GM19328 (cell line): ENCODE data around the gene C2CD2L.
A peak's percentile ranks its signal among the peaks of the same experiment; 100 is the strongest.
"Not testable (repeated sequence)": the region's sequence is repeated elsewhere in the genome, so short reads cannot be mapped to it uniquely, and the experiment has no call there.

ENCODE experiments used
- ATAC-seq: cut with Tn5 transposase; IDR thresholded peaks from one replicate; pipeline ENCODE4 v1.9.1; 2021; ENCODE audit warnings: mild to moderate bottlenecking, moderate library complexity; ENCODE audit not compliant: unreplicated experiment

Gene C2CD2L

GRCh38 chr11:119113716-119114115 lies 6.6 kb downstream of the C2CD2L start:
- no peak for ATAC-seq

DNA sequence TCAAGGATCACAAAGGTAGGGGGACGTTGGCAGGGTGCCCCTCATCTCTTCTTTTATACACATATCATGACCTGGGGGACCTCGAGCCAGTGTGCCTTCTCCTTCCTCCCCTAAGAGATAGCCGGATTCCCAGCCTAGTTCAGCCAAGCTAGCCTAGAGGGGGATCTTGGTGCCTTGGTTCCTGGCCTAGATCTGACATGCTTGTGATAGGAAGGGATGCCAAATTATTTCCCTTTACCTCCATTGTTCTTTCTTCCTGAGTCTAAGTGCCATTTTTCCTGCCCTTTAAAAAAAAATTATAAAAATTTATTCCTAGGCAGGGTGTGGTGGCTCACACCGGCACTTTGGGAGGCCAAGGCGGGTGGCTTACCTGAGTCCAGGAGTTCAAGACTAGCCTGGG lies 7.2 kb downstream of the C2CD2L start:
- ATAC-seq = no peak

- no peak for ATAC-seq
Observed at GRCh38 chr11:119115484-119116234, 8.5 kb downstream of the C2CD2L start.

GRCh38 chr11:119116235-119116594 lies 9.1 kb downstream of the C2CD2L start:
- ATAC-seq = no peak

DNA sequence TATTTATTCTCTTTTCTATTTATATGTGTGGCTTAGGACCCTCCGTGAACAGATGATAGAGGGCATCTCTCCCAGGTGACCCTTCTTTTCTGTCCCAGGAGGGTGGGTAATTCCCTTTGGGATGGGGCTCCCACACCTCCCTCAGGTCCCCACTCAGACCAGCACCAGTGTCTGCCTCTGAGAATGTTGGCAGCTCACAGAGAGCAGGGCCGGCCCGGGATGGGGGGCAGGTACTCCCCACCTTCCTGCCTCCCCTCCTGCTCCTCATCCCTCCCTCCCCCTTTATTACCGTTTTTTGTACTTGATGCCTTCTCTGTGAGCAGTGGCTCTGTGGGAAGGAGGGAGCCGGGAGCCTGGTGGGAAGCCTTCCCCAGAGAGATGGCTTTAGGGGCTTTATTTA lies 9.5 kb downstream of the C2CD2L start:
- ATAC-seq = no peak

- no peak for ATAC-seq
Observed at GRCh38 chr11:119117004-119117706, 10.0 kb downstream of the C2CD2L start.

DNA sequence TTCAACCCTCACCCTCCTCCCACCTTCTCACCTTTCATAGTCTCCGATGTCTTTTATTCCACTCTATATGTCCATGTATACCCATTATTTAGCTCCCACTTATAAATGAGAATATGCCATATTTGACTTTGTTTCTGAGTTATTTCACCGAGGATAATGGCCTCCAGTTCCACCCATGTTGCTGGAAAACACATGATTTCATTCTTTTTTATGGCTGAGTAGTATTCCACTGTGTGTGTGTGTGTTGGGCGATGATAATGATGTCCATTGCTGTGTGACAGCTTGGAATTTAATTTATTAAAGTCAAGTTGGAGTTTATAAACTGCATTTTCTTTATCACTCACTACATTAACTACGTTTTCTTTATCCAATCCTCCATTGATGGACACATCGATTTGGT lies 11.1 kb downstream of the C2CD2L start:
- no peak for ATAC-seq

- ATAC-seq = no peak
Observed at GRCh38 chr11:119118946-119119345, 11.8 kb downstream of the C2CD2L start.

GRCh38 chr11:119120639-119121007 lies 13.5 kb downstream of the C2CD2L start:
- ATAC-seq = no peak

DNA sequence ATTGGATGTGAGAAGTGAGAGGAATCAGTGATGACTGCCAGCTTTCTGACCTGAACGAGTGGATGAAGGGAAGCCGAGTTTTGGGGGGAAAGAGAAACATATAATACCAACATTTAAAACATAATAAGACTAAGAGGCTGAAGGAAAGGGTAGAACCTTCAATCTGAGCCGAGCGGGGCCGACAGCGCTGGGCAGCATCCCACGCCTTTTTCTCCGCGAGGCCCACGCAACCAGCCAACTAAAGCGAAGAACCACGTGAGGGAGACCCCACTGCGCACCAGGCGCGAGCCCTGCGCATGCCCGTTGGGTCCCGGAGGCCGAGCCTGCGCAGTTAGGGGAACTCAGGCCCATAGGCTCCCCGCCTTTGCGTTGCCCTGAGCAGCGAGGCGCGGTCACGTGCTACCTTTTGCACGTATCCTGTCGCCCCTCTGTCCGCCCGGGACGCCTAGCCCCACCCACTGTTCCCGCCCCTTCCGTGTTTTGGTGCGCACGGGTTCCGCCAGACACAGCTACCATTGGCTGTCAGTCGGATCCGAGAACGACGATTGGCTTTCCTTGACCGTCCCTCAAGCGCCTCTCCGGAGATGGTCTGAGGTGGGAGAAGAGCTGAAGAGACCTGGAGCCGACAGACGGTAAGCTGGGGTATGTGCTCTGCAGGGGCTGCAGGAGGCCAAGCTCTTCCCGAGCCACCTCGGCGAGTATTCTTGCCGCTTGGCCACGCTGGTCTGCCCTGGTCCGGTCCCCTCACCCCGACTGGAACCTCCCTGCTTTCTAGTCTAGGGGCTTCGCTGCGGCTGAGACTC lies 14.1 kb downstream of the C2CD2L start, which contains the start of gene HINFP:
TSS of gene HINFP (plus strand) at position 573 of the 803 bp plus-strand sequence. CDS start 5,365 bp downstream, outside the sequence.
- ATAC-seq = peak; percentile 96

DNA sequence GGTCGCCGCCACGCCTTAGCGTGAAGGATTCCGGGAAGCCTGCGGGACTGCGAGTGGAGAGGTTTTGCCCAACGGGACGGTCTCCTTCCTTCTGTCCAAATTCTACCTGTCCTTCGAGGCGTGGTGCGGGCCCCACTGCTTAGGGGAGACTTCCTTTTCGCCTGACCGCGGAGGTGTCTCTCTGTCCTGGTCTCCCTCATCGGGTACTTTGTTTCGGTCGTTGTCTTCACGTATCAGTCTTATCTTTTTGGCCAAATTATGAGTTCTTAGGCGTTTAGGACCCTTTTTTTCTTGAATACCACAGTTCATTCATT lies 14.6 kb downstream of the C2CD2L start:
- no peak for ATAC-seq

GRCh38 chr11:119125821-119126220 lies 18.7 kb downstream of the C2CD2L start:
- no peak for ATAC-seq

DNA sequence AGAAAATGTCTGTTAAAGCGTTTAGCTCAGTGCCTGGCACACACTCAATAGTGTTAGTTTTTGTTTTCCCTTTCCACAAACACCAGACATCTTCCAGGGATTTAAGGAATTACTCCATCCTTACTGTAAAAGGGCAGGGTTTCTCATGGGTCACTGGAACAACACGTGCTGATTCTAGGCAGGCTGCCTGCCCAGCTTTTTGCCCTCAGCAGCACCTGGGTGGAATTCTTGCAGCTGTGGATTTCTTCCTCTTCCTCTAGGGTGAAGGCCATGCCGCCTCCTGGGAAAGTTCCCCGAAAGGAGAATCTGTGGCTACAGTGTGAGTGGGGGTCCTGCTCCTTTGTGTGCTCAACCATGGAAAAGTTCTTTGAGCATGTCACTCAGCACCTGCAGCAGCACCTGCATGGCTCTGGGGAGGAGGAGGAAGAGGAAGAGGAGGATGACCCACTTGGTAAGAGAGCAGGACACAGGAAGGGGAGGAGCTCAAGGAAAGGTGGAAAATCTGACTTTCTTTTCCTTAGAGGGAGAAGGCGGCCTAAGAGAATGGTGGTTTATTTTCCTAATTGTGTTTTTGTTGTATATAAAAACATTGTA lies 19.6 kb downstream of the C2CD2L start:
- no peak for ATAC-seq

DNA sequence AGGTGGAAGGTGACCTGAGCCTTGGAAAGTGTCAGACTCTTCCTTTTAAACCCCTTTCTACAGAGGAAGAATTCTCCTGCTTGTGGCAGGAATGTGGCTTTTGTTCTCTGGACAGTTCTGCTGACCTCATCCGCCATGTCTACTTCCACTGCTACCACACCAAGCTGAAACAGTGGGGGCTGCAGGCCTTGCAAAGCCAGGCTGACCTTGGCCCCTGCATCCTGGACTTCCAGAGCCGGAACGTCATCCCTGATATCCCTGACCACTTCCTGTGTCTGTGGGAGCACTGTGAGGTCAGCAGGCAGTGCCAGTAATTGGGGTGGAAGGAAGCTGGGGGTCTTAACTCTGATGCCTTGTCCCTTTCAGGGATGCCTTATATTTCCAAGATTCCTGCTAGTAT lies 23.5 kb downstream of the C2CD2L start:
- ATAC-seq = no peak

- ATAC-seq = no peak
Observed at GRCh38 chr11:119134389-119134978, 27.3 kb downstream of the C2CD2L start.

DNA sequence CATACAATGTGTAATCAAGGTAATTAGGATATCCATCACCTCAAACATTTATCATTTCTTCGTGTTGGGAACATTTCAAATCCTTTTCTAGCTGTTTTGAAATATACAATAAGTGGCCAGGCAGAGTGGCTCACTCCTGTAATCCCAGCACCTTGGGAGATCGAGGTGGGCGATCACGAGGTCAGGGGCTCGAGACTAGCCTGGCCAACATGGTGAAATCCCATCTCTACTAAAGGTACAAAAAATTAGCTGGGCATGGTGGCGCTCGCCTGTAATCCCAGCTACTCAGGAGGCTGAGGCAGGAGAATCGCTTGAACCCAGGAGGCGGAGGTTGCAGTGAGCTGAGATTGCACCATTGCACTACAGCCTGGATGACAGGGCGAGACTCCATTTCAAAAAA lies 32.1 kb downstream of the C2CD2L start:
- not testable (repeated sequence) for ATAC-seq

GRCh38 chr11:119144825-119145486 lies 37.8 kb downstream of the C2CD2L start:
- no peak for ATAC-seq

GRCh38 chr11:119145551-119145950 lies 38.4 kb downstream of the C2CD2L start:
- no peak for ATAC-seq

GRCh38 chr11:119147604-119148333 lies 40.6 kb downstream of the C2CD2L start:
- ATAC-seq = no peak

DNA sequence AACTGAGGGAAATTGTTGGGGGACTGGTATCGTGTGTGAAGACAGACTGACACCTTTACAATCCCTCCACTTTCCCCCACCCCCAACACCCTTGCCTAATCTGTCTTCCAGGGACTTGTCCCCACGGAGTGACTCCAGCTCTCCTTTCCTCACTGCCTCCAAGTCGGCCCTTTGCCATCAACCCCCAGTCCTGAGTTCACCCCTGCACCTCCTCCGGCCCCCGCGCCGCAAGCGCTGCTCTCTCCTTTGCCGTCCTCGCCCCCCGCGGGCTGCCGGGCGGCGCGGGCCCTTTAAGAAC lies 41.5 kb downstream of the C2CD2L start:
- no peak for ATAC-seq
